Activated gamma-delta T cell treated with anti-CD3 and anti-CD28 coated beads, Interleukin-2, amount 50 U/mL, for 16 hours (primary cell): ENCODE results near the gene DSCAM.
"Not testable (repeated sequence)": the region's sequence is repeated elsewhere in the genome, so short reads cannot be mapped to it uniquely, and the experiment has no call there.

Experiments used
- DNase-seq: peaks from one replicate; pipeline ENCODE4 v3.0.0-alpha.2; 2020; ENCODE audit warnings: low read depth

Gene DSCAM

GRCh38 chr21:40452548-40452947, 394.4 kb downstream of the DSCAM start:
- DNase-seq: no peak

GRCh38 chr21:40447016-40447415, 399.9 kb downstream of the DSCAM start:
- no peak for DNase-seq

- no peak for DNase-seq
These were observed 401.5 kb downstream of the DSCAM start for GRCh38 chr21:40445349-40445921.

GRCh38 chr21:40439581-40439980, 407.4 kb downstream of the DSCAM start:
- DNase-seq: not testable (repeated sequence)

- DNase-seq: no peak
These were observed 408.3 kb downstream of the DSCAM start for GRCh38 chr21:40438616-40439015.

- no peak for DNase-seq
These were observed 410.7 kb downstream of the DSCAM start for GRCh38 chr21:40436261-40436660.

GRCh38 chr21:40433538-40433937, 413.4 kb downstream of the DSCAM start:
- no peak for DNase-seq

- DNase-seq: no peak
These were observed 421.0 kb downstream of the DSCAM start for GRCh38 chr21:40425981-40426380.

- no peak for DNase-seq
These were observed 423.9 kb downstream of the DSCAM start for GRCh38 chr21:40422896-40423635.

GRCh38 chr21:40421121-40421520, 425.8 kb downstream of the DSCAM start:
- DNase-seq: no peak

- no peak for DNase-seq
These were observed 430.4 kb downstream of the DSCAM start for GRCh38 chr21:40416572-40416971.

- DNase-seq: no peak
These were observed 438.4 kb downstream of the DSCAM start for GRCh38 chr21:40408561-40408960.

GRCh38 chr21:40404396-40404800, 442.6 kb downstream of the DSCAM start:
- DNase-seq: no peak

GRCh38 chr21:40402884-40403582, 443.9 kb downstream of the DSCAM start:
- DNase-seq: no peak

GRCh38 chr21:40395732-40396131, 451.2 kb downstream of the DSCAM start:
- DNase-seq: no peak

- no peak for DNase-seq
These were observed 453.9 kb downstream of the DSCAM start for GRCh38 chr21:40393066-40393465.

- DNase-seq: no peak
These were observed 458.9 kb downstream of the DSCAM start for GRCh38 chr21:40388046-40388445.

- no peak for DNase-seq
These were observed 459.8 kb downstream of the DSCAM start for GRCh38 chr21:40386981-40387747.

- no peak for DNase-seq
These were observed 460.6 kb downstream of the DSCAM start for GRCh38 chr21:40386294-40386911.

GRCh38 chr21:40385883-40386282, 461.1 kb downstream of the DSCAM start:
- DNase-seq: no peak

- no peak for DNase-seq
These were observed 463.0 kb downstream of the DSCAM start for GRCh38 chr21:40383951-40384350.

GRCh38 chr21:40381111-40381510, 465.8 kb downstream of the DSCAM start:
- no peak for DNase-seq
